Endometrial microvascular endothelial cells (primary cell): ENCODE measurements around the gene PPP2R2C. TPM values are rescaled to one million over a fixed set of nuclear protein-coding genes. Genes with fewer than 3 reads are reported as not detected.

Source experiments
- in situ Hi-C: cut with HindIII; loops from 2 replicates; pipeline ENCODE4 v1.10.0; 2017; ENCODE audit warnings: low sequenced_read_pairs, low pct_unique_long_range_greater_than_20kb; ENCODE audit errors: inconsistent ontology term
- total RNA-seq: library from RNA; depleted of rRNA; stranded (reverse); fragments of >200 nt; gene quantifications from one replicate; pipeline ENCODE4 v1.2.3, GENCODE V29; 2015; ENCODE audit errors: inconsistent ontology term

The PPP2R2C gene
- total RNA-seq, 1 donor from 2014 or later = not detected

- in situ Hi-C loops = no loop called here
These were observed 194.2 kb downstream of the PPP2R2C start for GRCh38 chr4:6277935-6278800.

GRCh38 chr4:6277139-6277802 lies 195.1 kb downstream of the PPP2R2C start:
- in situ Hi-C loops = no loop called here

GRCh38 chr4:6275898-6276806 lies 196.3 kb downstream of the PPP2R2C start:
- in situ Hi-C loops = no loop called here

GRCh38 chr4:6275351-6275750 lies 197.1 kb downstream of the PPP2R2C start:
- in situ Hi-C loops = no loop called here

GRCh38 chr4:6273661-6273990 lies 198.8 kb downstream of the PPP2R2C start:
- in situ Hi-C loops = no loop called here

- in situ Hi-C loops = no loop called here
These were observed 199.4 kb downstream of the PPP2R2C start for GRCh38 chr4:6272863-6273660.

- in situ Hi-C loops = no loop called here
These were observed 200.5 kb downstream of the PPP2R2C start for GRCh38 chr4:6271701-6272465.

GRCh38 chr4:6271206-6271605 lies 201.2 kb downstream of the PPP2R2C start:
- in situ Hi-C loops = no loop called here

- in situ Hi-C loops = no loop called here
These were observed 201.7 kb downstream of the PPP2R2C start for GRCh38 chr4:6270636-6271121.

Other genes starting within 250 kb of the PPP2R2C start
- 30.1 TPM for gene WFS1, start 202.8 kb downstream of the PPP2R2C start, total RNA-seq
- gene MAN2B2, start 102.6 kb upstream of the PPP2R2C start, total RNA-seq = 20.4 TPM
- gene MRFAP1, start 168.1 kb upstream of the PPP2R2C start, total RNA-seq = 355 TPM
- gene S100P, start 221.3 kb upstream of the PPP2R2C start, total RNA-seq = not detected
- gene MRFAP1L1, start 237.3 kb upstream of the PPP2R2C start, total RNA-seq = 48.1 TPM
- 10.1 TPM for gene BLOC1S4, start 243.6 kb upstream of the PPP2R2C start, total RNA-seq